Measurements from ENCODE around the gene RNF150.

GRCh38 chr4:140937866-140938265, 195.4 kb downstream of the RNF150 start:
- TF ChIP-seq CTCF (IDR thresholded peaks at IDR 0.05) = no peak
- TF ChIP-seq POLR2A (IDR thresholded peaks at IDR 0.05) = no peak
- TF ChIP-seq EP300 (IDR thresholded peaks at IDR 0.05) = no peak

All from tibial nerve (tissue), 4 donors.